IgD-negative memory B cell (primary cell): ENCODE measurements around the gene UBN2. TPM values are rescaled to one million over a fixed set of nuclear protein-coding genes. Genes with fewer than 3 reads are reported as not detected.
"Not testable (repeated sequence)": the region's sequence is repeated elsewhere in the genome, so short reads cannot be mapped to it uniquely, and the experiment has no call there.

Experiments used
- H3K27ac Mint-ChIP-seq, 3 donors: one replicate each; pipeline ENCODE4 v1.8.0; 2020 to 2022; ENCODE audit warnings: mild to moderate bottlenecking in 3 of 3, mixed read lengths in 3 of 3, moderate library complexity in 1 of 3
- H3K27me3 Mint-ChIP-seq: one replicate; pipeline ENCODE4 v1.8.0; 2021; ENCODE audit warnings: mixed read lengths
- H3K36me3 Mint-ChIP-seq: one replicate; pipeline ENCODE4 v1.8.0; 2020; ENCODE audit warnings: mild to moderate bottlenecking, mixed read lengths
- H3K4me1 Mint-ChIP-seq, 3 donors: one replicate each; pipeline ENCODE4 v1.8.0; 2020 to 2022; ENCODE audit warnings: mixed read lengths in 3 of 3, mild to moderate bottlenecking in 1 of 3
- H3K4me3 Mint-ChIP-seq, 4 donors: one replicate each; pipeline ENCODE4 v1.8.0; 2020 to 2022; ENCODE audit warnings: mild to moderate bottlenecking in 4 of 4, mixed read lengths in 4 of 4, moderate library complexity in 3 of 4
- H3K9me3 Mint-ChIP-seq, 3 donors: one replicate each; pipeline ENCODE4 v1.8.0; 2020 to 2021; ENCODE audit warnings: mixed read lengths in 3 of 3, mild to moderate bottlenecking in 1 of 3
- polyA plus RNA-seq: library from polyadenylated mRNA; unstranded; fragments of 300-500 nt; fragmentation: Illumina TruSeq; gene quantifications from one replicate; pipeline ENCODE4 v1.2.3, GENCODE V29; 2021

UBN2 gene
- polyA plus RNA-seq, 1 donor from 2014 or later = 2.8 TPM

GRCh38 chr7:139225286-139226157 lies 5.5 kb upstream of the UBN2 start:
- H3K27me3 Mint-ChIP-seq, H3K4me3 Mint-ChIP-seq, H3K9me3 Mint-ChIP-seq, H3K27ac Mint-ChIP-seq, H3K36me3 Mint-ChIP-seq: not testable (repeated sequence)
- peaks cover 2 to 10% (median 9%) of the 10 kb centered on the region in 3 donors for H3K4me1 Mint-ChIP-seq

GRCh38 chr7:139226158-139226515 lies 4.9 kb upstream of the UBN2 start:
- H3K36me3 Mint-ChIP-seq, H3K27me3 Mint-ChIP-seq, H3K9me3 Mint-ChIP-seq, H3K4me3 Mint-ChIP-seq, H3K27ac Mint-ChIP-seq: not testable (repeated sequence)
- H3K4me1 Mint-ChIP-seq = peaks cover 2 to 15% (median 9%) of the 10 kb centered on the region in 3 donors

GRCh38 chr7:139226988-139227488 lies 4.0 kb upstream of the UBN2 start:
- Mint-ChIP-seq H3K4me1 (peaks cover 2 to 17% (median 9%) of the 10 kb centered on the region in 3 donors), H3K27ac (peak overlapping the region in 1 of 3 donors; percentile 57)
- not testable (repeated sequence) for H3K4me3 Mint-ChIP-seq, H3K27me3 Mint-ChIP-seq, H3K9me3 Mint-ChIP-seq, H3K36me3 Mint-ChIP-seq

DNA sequence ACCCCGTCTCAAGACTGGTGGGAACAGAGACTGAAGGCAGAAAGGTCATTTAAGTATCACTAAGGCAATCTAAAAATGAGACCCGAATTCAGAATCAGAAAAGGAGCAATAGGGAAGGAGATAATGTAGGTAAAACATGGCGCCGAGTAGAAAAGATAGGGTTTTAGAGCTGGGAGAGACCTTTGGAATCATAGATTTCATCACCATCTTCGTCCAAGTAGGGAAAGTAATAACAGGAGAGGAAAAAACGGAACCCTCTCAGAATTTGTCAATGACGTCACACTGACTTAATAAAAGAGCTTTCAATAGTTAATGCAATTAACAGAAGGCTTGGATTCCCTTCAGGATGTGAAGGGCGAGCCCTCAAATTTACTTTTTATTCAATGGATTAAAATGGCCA lies 1.0 kb upstream of the UBN2 start:
- H3K27ac Mint-ChIP-seq = peak overlapping the region in 1 of 3 donors; percentile 88
- peaks cover 11 to 25% (median 23%) of the 10 kb centered on the region in 3 donors for H3K4me1 Mint-ChIP-seq
- no peaks in the 10 kb centered on the region for H3K36me3 Mint-ChIP-seq
- no peaks in the 10 kb centered on the region for H3K9me3 Mint-ChIP-seq
- H3K4me3 Mint-ChIP-seq = peak overlapping the region; percentile 98 to 100 (median 98)
- H3K27me3 Mint-ChIP-seq = no peaks in the 10 kb centered on the region

- Mint-ChIP-seq H3K4me3 (peak overlapping the region; percentile 98 to 100 (median 98)), H3K4me1 (peaks cover 11 to 25% (median 23%) of the 10 kb centered on the region in 3 donors), H3K9me3 (no peaks in the 10 kb centered on the region), H3K27me3 (no peaks in the 10 kb centered on the region), H3K36me3 (no peaks in the 10 kb centered on the region), H3K27ac (peak overlapping the region; percentile 88 to 99 (median 98))
These were observed 608 bp upstream of the UBN2 start for GRCh38 chr7:139230484-139230773.

DNA sequence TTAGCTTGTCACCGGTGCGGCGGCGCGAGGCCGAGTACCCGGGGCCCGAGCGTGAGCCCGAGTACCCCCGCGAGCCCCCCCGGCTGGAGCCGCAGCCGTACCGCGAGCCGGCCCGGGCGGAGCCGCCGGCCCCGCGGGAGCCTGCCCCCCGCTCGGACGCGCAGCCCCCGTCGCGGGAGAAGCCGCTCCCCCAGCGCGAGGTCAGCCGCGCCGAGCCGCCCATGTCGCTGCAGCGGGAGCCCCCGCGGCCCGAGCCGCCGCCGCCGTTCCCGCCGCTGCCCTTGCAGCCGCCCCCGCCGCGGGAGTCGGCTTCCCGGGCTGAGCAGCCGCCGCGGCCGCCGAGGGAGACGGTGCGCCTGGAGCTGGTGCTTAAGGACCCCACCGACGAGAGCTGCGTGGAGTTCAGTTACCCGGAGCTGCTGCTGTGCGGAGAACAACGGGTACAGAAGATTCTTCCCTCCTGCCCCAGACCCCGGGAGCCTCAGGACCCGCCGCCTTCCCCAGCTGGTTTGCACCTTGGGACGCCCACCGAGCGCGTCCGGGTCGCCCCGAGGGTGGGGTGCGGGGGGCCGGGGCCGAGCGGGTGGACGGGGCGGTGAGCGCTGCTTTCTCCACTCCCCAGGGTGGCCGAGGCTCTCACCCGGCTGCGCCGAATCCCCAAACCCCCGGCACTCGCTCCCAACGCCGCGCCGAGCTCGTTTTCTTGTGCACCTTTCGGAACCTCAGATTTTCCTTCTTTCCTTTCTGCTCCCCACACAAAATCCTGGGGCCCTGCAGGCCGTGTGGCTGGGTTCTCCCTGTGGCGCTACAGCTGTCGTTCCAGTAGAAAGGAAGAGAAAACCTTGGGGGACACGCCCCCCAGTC lies 708 bp downstream of the UBN2 start:
- Mint-ChIP-seq H3K4me1 (peaks cover 11 to 31% (median 23%) of the 10 kb centered on the region in 3 donors), H3K9me3 (no peaks in the 10 kb centered on the region), H3K27ac (peak overlapping the region; percentile 88 to 99 (median 98)), H3K4me3 (peak overlapping the region; percentile 98 to 100 (median 98)), H3K36me3 (no peaks in the 10 kb centered on the region), H3K27me3 (no peaks in the 10 kb centered on the region)

- Mint-ChIP-seq H3K27ac (peak overlapping the region; percentile 53 to 86 (median 59)), H3K27me3 (no peaks in the 10 kb centered on the region), H3K4me1 (peaks cover 11 to 31% (median 23%) of the 10 kb centered on the region in 3 donors), H3K4me3 (peak overlapping the region; percentile 88 to 96 (median 94)), H3K36me3 (no peaks in the 10 kb centered on the region), H3K9me3 (no peaks in the 10 kb centered on the region)
These were observed 1.3 kb downstream of the UBN2 start for GRCh38 chr7:139232377-139232717.

- H3K4me1 Mint-ChIP-seq = peaks cover 11 to 31% (median 23%) of the 10 kb centered on the region in 3 donors
- H3K27me3 Mint-ChIP-seq = no peaks in the 10 kb centered on the region
- H3K4me3 Mint-ChIP-seq = peak overlapping the region; percentile 88 to 96 (median 94)
- H3K36me3 Mint-ChIP-seq = peaks cover 2% of the 10 kb centered on the region
- peak overlapping the region in 2 of 3 donors; percentile 53 to 83 for H3K27ac Mint-ChIP-seq
- H3K9me3 Mint-ChIP-seq = no peaks in the 10 kb centered on the region
These were observed 1.9 kb downstream of the UBN2 start for GRCh38 chr7:139232904-139233303.

- Mint-ChIP-seq H3K27me3 (no peaks in the 10 kb centered on the region), H3K4me3 (no peak overlapping the region), H3K9me3 (peaks cover 0 to 2% (median 0%) of the 10 kb centered on the region in 3 donors), H3K27ac (no peak overlapping the region), H3K36me3 (peaks cover 13% of the 10 kb centered on the region), H3K4me1 (peaks cover 0 to 7% (median 2%) of the 10 kb centered on the region in 3 donors)
These were observed 10.2 kb downstream of the UBN2 start for GRCh38 chr7:139241258-139241657.

GRCh38 chr7:139242741-139243281 lies 11.8 kb downstream of the UBN2 start:
- no peak overlapping the region for H3K4me3 Mint-ChIP-seq
- H3K27me3 Mint-ChIP-seq = no peaks in the 10 kb centered on the region
- no peak overlapping the region for H3K27ac Mint-ChIP-seq
- H3K4me1 Mint-ChIP-seq = peaks cover 0 to 5% (median 2%) of the 10 kb centered on the region in 3 donors
- peaks cover 0 to 2% (median 0%) of the 10 kb centered on the region in 3 donors for H3K9me3 Mint-ChIP-seq
- H3K36me3 Mint-ChIP-seq = peaks cover 12% of the 10 kb centered on the region

- Mint-ChIP-seq H3K36me3 (peaks cover 10% of the 10 kb centered on the region), H3K4me1 (peaks cover 0 to 5% (median 2%) of the 10 kb centered on the region in 3 donors), H3K27ac (no peak overlapping the region), H3K4me3 (no peak overlapping the region), H3K27me3 (no peaks in the 10 kb centered on the region), H3K9me3 (peaks cover 0 to 2% (median 0%) of the 10 kb centered on the region in 3 donors)
These were observed 14.4 kb downstream of the UBN2 start for GRCh38 chr7:139245401-139245800.

- Mint-ChIP-seq H3K36me3 (peaks cover 4% of the 10 kb centered on the region), H3K4me3 (no peak overlapping the region), H3K27me3 (no peaks in the 10 kb centered on the region), H3K9me3 (peaks cover 0 to 2% (median 0%) of the 10 kb centered on the region in 3 donors), H3K4me1 (peaks cover 0 to 5% (median 2%) of the 10 kb centered on the region in 3 donors), H3K27ac (no peak overlapping the region)
These were observed 15.5 kb downstream of the UBN2 start for GRCh38 chr7:139246494-139246893.

GRCh38 chr7:139246905-139247304 lies 15.9 kb downstream of the UBN2 start:
- Mint-ChIP-seq H3K27me3 (no peaks in the 10 kb centered on the region), H3K4me3 (no peak overlapping the region), H3K36me3 (peaks cover 4% of the 10 kb centered on the region), H3K9me3 (peaks cover 0 to 2% (median 0%) of the 10 kb centered on the region in 3 donors), H3K27ac (no peak overlapping the region), H3K4me1 (peaks cover 0 to 5% (median 2%) of the 10 kb centered on the region in 3 donors)

DNA sequence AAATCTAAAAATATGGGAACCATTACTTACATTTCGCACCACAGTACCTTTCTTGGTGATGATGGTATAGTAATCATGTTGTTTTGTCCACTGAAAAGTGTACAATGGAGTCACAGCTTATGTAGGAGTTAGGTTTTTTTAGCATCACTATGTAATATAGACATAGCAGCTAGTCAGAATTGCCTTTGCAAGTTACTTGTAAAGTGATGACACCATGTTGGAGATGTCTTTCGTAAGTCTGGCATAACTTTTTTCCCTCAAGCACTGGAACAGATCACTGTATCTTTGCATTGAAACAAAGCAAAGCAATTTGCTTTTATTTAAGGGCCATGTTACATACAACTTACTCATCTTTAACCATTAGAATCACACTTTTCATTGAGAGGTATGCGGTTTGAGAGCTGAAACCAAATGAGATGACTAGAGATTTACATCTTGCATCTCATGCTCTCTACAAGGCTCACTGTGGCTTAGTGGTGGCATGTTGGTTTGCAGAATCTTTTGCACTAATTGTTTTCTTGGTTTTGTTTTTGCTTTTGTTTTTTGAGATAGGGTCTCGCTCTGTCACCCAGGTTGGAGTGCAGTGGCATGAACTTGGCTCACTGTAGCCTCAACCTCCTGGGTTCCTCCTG lies 18.3 kb downstream of the UBN2 start:
- Mint-ChIP-seq H3K36me3 (peaks cover 2% of the 10 kb centered on the region), H3K4me3 (no peak overlapping the region), H3K27ac (no peak overlapping the region)

More for the DNA sequence above, 18.3 kb downstream of the UBN2 start:
- H3K4me1 Mint-ChIP-seq = peaks cover 0 to 5% (median 2%) of the 10 kb centered on the region in 3 donors
- H3K27me3 Mint-ChIP-seq = no peaks in the 10 kb centered on the region
- H3K9me3 Mint-ChIP-seq = no peaks in the 10 kb centered on the region
